NT2/D1 (cell line): Measurements from ENCODE around the gene CDK11B.

Source experiments
- DNase-seq: peaks from one replicate; pipeline ENCODE4 v3.0.0-alpha.2; 2011; ENCODE audit warnings: low read depth, low spot score
- H3K27me3 ChIP-seq: 2 replicates; pipeline ENCODE4 v1.6.0; 2011; ENCODE audit warnings: mild to moderate bottlenecking; ENCODE audit not compliant: insufficient read length, insufficient read depth
- H3K36me3 ChIP-seq: 2 replicates; pipeline ENCODE4 v1.6.1; 2011; ENCODE audit warnings: mild to moderate bottlenecking, low read length, mixed read lengths; ENCODE audit not compliant: insufficient read depth, insufficient read length
- H3K4me1 ChIP-seq: 2 replicates; pipeline ENCODE4 v1.5.1; 2011; ENCODE audit not compliant: insufficient read depth, insufficient read length
- H3K4me3 ChIP-seq: 2 replicates; pipeline ENCODE4 v1.5.1; 2011; ENCODE audit warnings: low read depth; ENCODE audit not compliant: insufficient read length
- H3K9ac ChIP-seq: 2 replicates; pipeline ENCODE4 v1.6.0; 2011; ENCODE audit warnings: low read depth; ENCODE audit not compliant: insufficient read length
- H3K9me3 ChIP-seq: 2 replicates; pipeline ENCODE4 v1.5.1; 2011; ENCODE audit warnings: mild to moderate bottlenecking, low read length; ENCODE audit not compliant: insufficient read depth
- SUZ12 ChIP-seq: IDR thresholded peaks from 2 replicates; pipeline ENCODE4 v1.6.1; 2011; ENCODE audit not compliant: insufficient read length, insufficient read depth; ENCODE audit errors: extremely low read depth
- YY1 ChIP-seq: IDR thresholded peaks from 2 replicates; pipeline ENCODE4 v1.6.1; 2011; ENCODE audit not compliant: insufficient read length, insufficient read depth
- ZNF274 ChIP-seq: IDR thresholded peaks from 2 replicates; pipeline ENCODE4 v1.6.1; 2011; ENCODE audit warnings: mild to moderate bottlenecking, low read depth, low read length

Gene CDK11B

DNA sequence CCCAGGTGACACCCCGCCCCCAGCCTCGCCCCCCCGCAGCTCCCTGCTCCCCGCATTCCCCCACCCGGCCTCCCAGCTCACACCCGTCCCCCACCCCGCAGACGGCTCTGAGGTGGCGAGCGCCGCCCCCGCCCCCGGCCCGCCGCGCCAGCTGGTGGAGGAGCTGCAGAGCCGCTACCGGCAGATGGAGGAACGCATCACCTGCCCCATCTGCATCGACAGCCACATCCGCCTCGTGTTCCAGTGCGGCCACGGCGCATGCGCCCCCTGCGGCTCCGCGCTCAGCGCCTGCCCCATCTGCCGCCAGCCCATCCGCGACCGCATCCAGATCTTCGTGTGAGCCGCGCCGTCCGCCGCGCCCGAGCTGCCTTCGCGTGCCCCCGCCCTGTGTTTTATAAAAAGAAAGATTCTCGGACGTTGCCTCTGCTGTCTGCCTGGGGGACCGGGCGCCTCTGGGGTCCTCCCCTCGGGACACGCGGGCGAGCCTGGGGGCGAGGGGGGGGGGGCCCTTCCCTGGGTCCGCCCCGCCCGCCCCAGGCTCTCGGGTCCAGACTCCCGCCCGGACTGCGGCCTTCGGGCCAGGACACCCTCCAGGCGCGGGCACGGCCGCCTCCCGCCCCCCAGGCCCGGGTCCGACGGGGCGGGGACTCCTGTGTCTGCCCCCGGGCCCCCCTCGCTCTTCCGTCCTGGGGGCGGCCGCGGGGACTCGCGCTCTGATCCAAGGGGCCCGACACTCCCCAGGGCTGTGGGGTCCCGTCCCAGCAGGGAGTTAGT is 28.4 kb downstream of the CDK11B start:
- Histone ChIP-seq H3K36me3 (peaks cover 16% of the 10 kb centered on the region), H3K9ac (no peak overlapping the region), H3K27me3 (no peaks in the 10 kb centered on the region), H3K9me3 (no peaks in the 10 kb centered on the region), H3K4me3 (no peak overlapping the region), H3K4me1 (no peaks in the 10 kb centered on the region)
- no peak for DNase-seq
- TF ChIP-seq YY1 (no peak), ZNF274 (no peak), SUZ12 (no peak)

DNA sequence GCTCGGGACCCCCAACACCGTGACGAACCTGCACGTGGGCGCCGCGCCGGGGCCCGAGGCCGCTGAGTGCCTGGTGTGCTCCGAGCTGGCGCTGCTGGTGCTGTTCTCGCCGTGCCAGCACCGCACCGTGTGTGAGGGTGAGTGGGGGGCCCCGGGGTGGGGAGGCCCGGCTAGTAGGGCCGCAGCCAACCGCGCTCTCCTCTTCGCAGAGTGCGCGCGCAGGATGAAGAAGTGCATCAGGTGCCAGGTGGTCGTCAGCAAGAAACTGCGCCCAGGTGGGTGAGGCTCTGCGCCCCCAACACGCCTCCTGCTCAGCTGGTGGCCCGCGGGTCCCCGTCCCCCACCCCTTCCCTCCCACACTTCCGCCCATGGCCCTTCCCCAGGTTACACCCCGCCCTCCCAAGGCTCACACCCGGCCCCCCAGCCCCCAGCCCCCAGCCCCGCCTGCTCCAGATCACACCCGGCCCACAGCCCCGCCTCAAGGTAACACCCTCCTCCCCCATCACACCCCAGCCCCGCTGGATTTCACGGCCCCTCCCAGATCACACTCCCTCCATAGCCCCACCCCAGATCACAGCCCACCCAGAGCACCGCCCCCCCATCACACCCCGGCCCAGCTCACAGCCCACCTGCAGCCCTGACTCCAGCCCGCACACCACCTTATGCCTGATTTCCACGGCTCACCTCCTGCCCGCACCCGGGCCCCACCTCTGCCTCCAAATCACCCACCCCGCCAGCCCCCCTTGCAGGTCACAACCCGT is 29.2 kb downstream of the CDK11B start:
- no peak overlapping the region for H3K4me3 ChIP-seq
- no peak for DNase-seq
- H3K27me3 ChIP-seq, result no peaks in the 10 kb centered on the region
- H3K36me3 ChIP-seq, result peaks cover 16% of the 10 kb centered on the region
- no peaks in the 10 kb centered on the region for H3K4me1 ChIP-seq
- no peak for TF ChIP-seq SUZ12
- TF ChIP-seq YY1, result no peak
- TF ChIP-seq ZNF274, result no peak
- no peak overlapping the region for H3K9ac ChIP-seq
- H3K9me3 ChIP-seq, result no peaks in the 10 kb centered on the region

DNA sequence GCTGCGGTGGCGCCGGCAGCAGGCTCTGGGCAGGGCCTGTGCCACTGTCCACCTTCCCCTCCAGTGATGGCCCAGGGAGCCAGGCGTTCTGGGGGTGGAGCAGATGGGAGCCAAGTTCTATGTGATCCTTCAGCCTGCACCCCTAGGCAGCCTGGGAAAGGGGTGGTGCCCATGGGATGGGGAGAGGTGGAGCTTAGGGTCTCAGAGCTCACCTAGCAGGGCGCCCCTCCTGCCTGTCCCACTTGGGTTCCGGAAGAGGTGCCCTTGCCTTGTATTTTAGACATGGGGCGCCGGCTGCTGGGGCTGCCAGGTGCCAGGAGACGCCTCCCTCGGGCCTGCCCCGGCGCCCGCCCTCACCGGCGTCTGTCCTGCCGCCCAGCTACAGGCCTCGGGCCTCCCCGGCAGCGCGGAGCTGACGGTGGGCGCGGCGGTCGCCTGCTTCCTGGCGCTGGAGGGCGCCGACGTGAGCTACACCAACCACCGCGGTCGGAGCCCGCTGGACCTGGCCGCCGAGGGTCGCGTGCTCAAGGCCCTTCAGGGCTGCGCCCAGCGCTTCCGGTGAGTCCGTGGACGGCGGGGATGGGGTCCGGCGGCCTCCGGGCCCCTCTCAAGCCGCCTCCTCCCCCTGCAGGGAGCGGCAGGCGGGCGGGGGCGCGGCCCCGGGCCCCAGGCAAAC is 29.9 kb downstream of the CDK11B start:
- Histone ChIP-seq H3K27me3 (no peaks in the 10 kb centered on the region), H3K9me3 (no peaks in the 10 kb centered on the region), H3K36me3 (peaks cover 16% of the 10 kb centered on the region), H3K4me1 (no peaks in the 10 kb centered on the region), H3K9ac (no peak overlapping the region), H3K4me3 (no peak overlapping the region)
- TF ChIP-seq SUZ12 (no peak), YY1 (no peak), ZNF274 (no peak)
- DNase-seq, result no peak

DNA sequence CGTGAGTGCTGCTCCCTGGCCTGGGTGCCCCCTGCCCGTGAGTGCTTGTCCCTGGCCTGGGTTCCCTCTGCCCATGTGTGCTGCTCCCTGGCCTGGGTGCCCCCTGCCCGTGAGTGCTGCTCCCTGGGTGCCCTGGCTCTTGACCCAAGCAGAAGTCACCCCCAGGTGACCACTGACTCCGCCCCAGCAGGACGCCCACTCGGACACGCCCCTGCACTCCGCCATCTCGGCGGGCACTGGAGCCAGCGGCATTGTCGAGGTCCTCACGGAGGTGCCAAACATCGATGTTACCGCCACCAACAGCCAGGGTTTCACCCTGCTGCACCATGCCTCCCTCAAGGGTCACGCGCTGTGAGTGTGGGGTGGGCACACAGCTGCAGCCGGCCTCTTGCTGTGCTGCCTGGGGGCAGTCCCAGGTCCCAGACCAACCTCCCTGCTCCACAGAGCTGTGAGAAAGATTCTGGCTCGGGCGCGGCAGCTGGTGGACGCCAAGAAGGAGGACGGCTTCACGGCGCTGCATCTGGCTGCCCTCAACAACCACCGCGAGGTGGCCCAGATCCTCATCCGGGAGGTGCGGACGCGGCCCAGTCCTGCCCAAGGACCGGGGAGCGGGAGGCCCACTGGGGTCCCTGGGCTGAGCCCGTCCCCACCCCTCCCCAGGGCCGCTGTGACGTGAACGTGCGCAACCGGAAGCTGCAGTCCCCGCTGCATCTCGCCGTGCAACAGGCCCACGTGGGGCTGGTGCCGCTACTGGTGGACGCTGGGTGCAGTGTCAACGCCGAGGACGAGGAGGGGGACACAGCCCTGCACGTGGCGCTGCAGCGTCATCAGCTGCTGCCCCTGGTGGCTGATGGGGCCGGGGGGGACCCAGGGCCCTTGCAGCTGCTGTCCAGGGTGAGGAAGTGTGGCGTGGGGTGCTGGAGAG is 30.7 kb downstream of the CDK11B start:
- peaks cover 16% of the 10 kb centered on the region for H3K36me3 ChIP-seq
- H3K4me1 ChIP-seq, result no peaks in the 10 kb centered on the region
- H3K4me3 ChIP-seq, result no peak overlapping the region
- no peaks in the 10 kb centered on the region for H3K9me3 ChIP-seq
- no peak overlapping the region for H3K9ac ChIP-seq
- TF ChIP-seq SUZ12 (no peak), YY1 (no peak), ZNF274 (no peak)
- no peaks in the 10 kb centered on the region for H3K27me3 ChIP-seq
- no peak for DNase-seq

DNA sequence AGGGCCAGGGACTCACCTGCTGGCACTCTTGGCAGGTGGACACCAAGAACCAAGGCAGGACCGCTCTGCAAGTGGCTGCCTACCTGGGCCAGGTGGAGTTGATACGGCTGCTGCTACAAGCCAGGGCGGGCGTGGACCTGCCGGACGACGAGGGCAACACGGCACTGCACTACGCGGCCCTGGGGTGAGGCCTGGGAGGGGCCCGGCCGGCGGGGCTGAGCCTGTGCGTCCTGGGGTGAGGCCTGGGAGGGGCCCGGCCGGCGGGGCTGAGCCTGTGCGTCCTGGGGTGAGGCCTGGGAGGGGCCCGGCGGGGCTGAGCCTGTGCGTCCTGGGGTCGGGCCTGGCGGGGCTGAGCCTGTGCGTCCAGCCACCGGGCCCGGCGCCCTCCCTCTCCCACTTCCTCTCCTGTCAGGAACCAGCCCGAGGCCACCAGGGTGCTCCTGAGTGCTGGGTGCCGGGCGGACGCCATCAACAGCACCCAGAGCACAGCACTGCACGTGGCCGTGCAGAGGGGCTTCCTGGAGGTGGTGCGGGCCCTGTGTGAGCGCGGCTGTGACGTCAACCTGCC is 31.5 kb downstream of the CDK11B start:
- Histone ChIP-seq H3K4me1 (no peaks in the 10 kb centered on the region), H3K9me3 (no peaks in the 10 kb centered on the region), H3K4me3 (no peak overlapping the region), H3K27me3 (no peaks in the 10 kb centered on the region), H3K9ac (no peak overlapping the region), H3K36me3 (peaks cover 16% of the 10 kb centered on the region)
- no peak for DNase-seq
- TF ChIP-seq SUZ12 (no peak), YY1 (no peak), ZNF274 (no peak)
